ENCODE measurements around the gene WHRN. TPM values are rescaled to one million over a fixed set of nuclear protein-coding genes. Genes with fewer than 3 reads are reported as not detected.

WHRN gene
- total RNA-seq, 1 experiment from 2014 or later: 24.3 TPM

DNA sequence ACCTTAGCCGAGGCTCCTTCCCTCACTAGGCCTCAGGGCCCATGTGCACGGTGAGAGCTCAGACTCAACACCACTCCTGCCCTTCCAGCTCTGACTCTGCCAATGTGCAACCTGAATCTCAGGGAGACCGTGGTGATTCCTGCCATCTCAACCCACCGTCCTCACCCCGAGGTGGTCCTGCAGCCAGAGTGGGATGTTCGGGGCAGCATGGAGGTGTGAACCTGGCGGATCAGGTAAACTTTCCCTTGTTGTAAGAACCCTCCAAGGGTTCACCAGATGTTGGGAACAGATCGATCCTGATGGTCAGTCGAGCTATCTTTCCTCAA is 117.0 kb downstream of the WHRN start (continued):
- TF ChIP-seq, protein P1, sequence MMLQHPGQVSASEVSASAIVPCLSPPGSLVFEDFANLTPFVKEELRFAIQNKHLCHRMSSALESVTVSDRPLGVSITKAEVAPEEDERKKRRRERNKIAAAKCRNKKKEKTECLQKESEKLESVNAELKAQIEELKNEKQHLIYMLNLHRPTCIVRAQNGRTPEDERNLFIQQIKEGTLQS (CRISPR knock-in tag; conservative IDR thresholded peaks at IDR 0.05): no peak
- TF ChIP-seq NR2C2 (CRISPR knock-in tag; IDR thresholded peaks at IDR 0.05): no peak
- TF ChIP-seq, protein P2, sequence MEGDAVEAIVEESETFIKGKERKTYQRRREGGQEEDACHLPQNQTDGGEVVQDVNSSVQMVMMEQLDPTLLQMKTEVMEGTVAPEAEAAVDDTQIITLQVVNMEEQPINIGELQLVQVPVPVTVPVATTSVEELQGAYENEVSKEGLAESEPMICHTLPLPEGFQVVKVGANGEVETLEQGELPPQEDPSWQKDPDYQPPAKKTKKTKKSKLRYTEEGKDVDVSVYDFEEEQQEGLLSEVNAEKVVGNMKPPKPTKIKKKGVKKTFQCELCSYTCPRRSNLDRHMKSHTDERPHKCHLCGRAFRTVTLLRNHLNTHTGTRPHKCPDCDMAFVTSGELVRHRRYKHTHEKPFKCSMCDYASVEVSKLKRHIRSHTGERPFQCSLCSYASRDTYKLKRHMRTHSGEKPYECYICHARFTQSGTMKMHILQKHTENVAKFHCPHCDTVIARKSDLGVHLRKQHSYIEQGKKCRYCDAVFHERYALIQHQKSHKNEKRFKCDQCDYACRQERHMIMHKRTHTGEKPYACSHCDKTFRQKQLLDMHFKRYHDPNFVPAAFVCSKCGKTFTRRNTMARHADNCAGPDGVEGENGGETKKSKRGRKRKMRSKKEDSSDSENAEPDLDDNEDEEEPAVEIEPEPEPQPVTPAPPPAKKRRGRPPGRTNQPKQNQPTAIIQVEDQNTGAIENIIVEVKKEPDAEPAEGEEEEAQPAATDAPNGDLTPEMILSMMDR (IDR thresholded peaks at IDR 0.05): no peak
- TF ChIP-seq, protein P3, sequence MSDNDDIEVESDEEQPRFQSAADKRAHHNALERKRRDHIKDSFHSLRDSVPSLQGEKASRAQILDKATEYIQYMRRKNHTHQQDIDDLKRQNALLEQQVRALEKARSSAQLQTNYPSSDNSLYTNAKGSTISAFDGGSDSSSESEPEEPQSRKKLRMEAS (CRISPR knock-in tag; IDR thresholded peaks at IDR 0.05): peak; percentile 43; the same call in 1 of the 2 replicates
- TF ChIP-seq, protein P4, sequence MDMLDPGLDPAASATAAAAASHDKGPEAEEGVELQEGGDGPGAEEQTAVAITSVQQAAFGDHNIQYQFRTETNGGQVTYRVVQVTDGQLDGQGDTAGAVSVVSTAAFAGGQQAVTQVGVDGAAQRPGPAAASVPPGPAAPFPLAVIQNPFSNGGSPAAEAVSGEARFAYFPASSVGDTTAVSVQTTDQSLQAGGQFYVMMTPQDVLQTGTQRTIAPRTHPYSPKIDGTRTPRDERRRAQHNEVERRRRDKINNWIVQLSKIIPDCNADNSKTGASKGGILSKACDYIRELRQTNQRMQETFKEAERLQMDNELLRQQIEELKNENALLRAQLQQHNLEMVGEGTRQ (CRISPR knock-in tag; IDR thresholded peaks at IDR 0.05): 0 out of 2 replicates have a peak, but pooled peaks have one; percentile 2
- no peak for TF ChIP-seq CBFB (CRISPR knock-in tag; IDR thresholded peaks at IDR 0.05; ENCODE audit: low read depth)
- no peak for TF ChIP-seq TCF7 (CRISPR knock-in tag; IDR thresholded peaks at IDR 0.05; ENCODE audit: low read depth)
- no peak for TF ChIP-seq SP1 (CRISPR knock-in tag; conservative IDR thresholded peaks at IDR 0.05)
- TF ChIP-seq EMX1 (CRISPR knock-in tag; IDR thresholded peaks at IDR 0.05): no peak
- TF ChIP-seq RORB (CRISPR knock-in tag; IDR thresholded peaks at IDR 0.05): no peak
- TF ChIP-seq KAT7 (CRISPR knock-in tag; IDR thresholded peaks at IDR 0.05; ENCODE audit: borderline replicate concordance): no peak
- TF ChIP-seq TEAD1 (CRISPR knock-in tag; IDR thresholded peaks at IDR 0.05): no peak

DNA sequence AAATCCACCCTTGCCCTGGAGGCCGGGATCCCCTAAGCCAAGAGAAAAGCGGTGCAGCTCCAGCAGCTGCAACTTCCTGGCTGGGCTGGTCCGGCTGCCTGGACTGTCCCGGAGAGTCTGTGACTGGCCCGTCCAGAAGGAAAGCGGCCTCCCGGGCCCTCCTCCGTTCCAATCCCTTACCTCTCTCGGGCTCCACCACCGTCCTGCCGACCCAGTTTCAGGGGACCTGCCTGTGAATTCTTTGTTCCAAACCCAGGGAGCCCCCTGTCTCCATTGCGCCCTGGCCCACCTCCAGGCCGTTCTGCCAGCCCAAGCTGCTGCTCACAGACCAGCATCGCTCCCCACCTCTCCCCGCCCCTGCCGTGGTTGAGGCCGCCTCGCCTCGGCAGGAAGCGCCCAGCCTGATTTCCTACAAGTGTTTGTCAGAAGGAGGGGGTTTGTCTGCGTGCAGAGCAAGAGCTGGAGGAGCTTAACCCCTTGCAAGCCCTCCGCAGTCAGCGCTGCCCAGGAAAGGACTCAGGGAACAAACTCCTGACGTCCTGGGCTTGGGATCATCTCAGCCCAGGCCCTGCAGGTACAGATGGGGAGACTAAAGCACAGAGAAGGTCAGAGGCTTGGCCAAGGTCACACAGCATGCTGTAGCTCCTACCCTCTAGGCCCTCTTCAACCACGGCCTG is 117.5 kb downstream of the WHRN start, which contains the start of gene AKNA:
TSS of gene AKNA (minus strand) at position 303 of the 677 bp plus-strand sequence. CDS start 6,649 bp downstream, outside the sequence.
- Mint-ChIP-seq H3K27me3 (ENCODE audit: low read depth) (no peaks in the 10 kb centered on the region), H3K36me3 (no peaks in the 10 kb centered on the region), H3K27ac (peak within 1 kb of the TSS; percentile 59), H3K4me3 (peak within 1 kb of the TSS; percentile 53), H3K9me3 (no peaks in the 10 kb centered on the region), H3K4me1 (peaks cover 76% of the 10 kb centered on the region)
- TF ChIP-seq FOXP1 (CRISPR knock-in tag; IDR thresholded peaks at IDR 0.05; ENCODE audit: borderline replicate concordance) (peak; percentile 75; the same call in 1 of the 2 replicates), ZNF121 (CRISPR knock-in tag; IDR thresholded peaks at IDR 0.05) (peak; percentile 48; the same call in 1 of the 2 replicates)
- TF ChIP-seq, protein P5, sequence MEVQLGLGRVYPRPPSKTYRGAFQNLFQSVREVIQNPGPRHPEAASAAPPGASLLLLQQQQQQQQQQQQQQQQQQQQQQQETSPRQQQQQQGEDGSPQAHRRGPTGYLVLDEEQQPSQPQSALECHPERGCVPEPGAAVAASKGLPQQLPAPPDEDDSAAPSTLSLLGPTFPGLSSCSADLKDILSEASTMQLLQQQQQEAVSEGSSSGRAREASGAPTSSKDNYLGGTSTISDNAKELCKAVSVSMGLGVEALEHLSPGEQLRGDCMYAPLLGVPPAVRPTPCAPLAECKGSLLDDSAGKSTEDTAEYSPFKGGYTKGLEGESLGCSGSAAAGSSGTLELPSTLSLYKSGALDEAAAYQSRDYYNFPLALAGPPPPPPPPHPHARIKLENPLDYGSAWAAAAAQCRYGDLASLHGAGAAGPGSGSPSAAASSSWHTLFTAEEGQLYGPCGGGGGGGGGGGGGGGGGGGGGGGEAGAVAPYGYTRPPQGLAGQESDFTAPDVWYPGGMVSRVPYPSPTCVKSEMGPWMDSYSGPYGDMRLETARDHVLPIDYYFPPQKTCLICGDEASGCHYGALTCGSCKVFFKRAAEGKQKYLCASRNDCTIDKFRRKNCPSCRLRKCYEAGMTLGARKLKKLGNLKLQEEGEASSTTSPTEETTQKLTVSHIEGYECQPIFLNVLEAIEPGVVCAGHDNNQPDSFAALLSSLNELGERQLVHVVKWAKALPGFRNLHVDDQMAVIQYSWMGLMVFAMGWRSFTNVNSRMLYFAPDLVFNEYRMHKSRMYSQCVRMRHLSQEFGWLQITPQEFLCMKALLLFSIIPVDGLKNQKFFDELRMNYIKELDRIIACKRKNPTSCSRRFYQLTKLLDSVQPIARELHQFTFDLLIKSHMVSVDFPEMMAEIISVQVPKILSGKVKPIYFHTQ (CRISPR knock-in tag; IDR thresholded peaks at IDR 0.05): no peak
- ATAC-seq (peak; percentile 60), DNase-seq (ENCODE audit: low spot score) (peak; percentile 74)
- ChIA-PET POLR2A (interaction anchor here (1.3 to 1.4 kb wide), 2 partner anchors 10 to 37 kb away, joined by 3 to 9 read pairs; no protein-coding TSS in a partner anchor), CTCF (interaction anchor here (0.8 to 2.4 kb wide), 9 partner anchors 9 to 305 kb away, joined by 3 to 20 read pairs (median 5); no protein-coding TSS in a partner anchor)

DNA sequence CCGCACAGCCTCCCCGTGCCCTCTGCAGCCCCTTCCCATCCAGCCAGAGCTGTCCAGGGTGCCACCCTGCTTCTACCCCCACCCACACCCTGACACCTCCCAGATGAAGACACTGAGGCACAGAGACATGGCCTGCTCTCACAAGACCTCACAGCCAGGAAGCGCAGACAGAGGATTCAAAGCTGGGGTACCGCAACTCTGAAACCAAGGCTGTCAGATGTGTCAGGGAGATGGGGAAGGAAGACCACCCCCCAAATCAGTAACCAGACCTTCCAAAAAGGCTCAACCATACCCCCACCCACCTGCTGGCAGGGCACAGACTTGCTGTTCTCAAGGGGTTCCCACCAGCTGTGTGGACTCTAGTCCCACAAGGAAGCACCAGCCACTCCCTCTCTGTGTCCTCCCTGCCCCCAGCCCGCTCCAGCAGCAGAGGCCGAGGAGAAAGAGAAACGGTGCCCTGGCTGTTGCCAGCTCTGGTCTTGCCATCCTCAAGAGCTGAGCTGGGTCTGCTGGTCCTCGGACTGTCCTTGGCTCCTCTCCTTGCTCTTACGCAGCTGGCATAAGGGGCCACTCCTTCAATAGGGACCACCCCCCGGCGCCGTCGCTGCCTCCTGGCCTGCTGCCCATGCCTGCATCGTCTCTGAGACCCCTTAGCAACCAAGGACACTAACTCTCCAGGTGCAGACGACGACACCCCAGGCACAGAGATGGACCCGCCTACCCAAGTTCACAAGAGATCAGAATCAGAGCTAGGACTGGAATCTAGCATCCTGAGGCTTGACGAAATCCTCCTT is 118.2 kb downstream of the WHRN start:
- 0 out of 2 replicates have a peak, but pooled peaks have one; percentile 24 for TF ChIP-seq NFE2L1 (CRISPR knock-in tag; IDR thresholded peaks at IDR 0.05)
- no peak for TF ChIP-seq ATF1 (CRISPR knock-in tag; IDR thresholded peaks at IDR 0.05)
- TF ChIP-seq, protein P6, sequence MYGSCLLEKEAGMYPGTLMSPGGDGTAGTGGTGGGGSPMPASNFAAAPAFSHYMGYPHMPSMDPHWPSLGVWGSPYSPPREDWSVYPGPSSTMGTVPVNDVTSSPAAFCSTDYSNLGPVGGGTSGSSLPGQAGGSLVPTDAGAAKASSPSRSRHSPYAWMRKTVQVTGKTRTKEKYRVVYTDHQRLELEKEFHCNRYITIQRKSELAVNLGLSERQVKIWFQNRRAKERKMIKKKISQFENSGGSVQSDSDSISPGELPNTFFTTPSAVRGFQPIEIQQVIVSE (CRISPR knock-in tag; IDR thresholded peaks at IDR 0.05; ENCODE audit: borderline replicate concordance): no peak
- TF ChIP-seq, protein P7, sequence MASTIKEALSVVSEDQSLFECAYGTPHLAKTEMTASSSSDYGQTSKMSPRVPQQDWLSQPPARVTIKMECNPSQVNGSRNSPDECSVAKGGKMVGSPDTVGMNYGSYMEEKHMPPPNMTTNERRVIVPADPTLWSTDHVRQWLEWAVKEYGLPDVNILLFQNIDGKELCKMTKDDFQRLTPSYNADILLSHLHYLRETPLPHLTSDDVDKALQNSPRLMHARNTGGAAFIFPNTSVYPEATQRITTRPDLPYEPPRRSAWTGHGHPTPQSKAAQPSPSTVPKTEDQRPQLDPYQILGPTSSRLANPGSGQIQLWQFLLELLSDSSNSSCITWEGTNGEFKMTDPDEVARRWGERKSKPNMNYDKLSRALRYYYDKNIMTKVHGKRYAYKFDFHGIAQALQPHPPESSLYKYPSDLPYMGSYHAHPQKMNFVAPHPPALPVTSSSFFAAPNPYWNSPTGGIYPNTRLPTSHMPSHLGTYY (CRISPR knock-in tag; IDR thresholded peaks at IDR 0.05): no peak
- CTCF ChIA-PET: interaction anchor here (1.0 to 2.4 kb wide), 8 partner anchors 8 to 294 kb away, joined by 3 to 20 read pairs (median 6); no protein-coding TSS in a partner anchor
- H3K27ac Mint-ChIP-seq: peak overlapping the region; percentile 42; the same call in 1 of the 2 replicates

More for the DNA sequence above, 118.2 kb downstream of the WHRN start:
- peak overlapping the region; percentile 53 for H3K4me3 Mint-ChIP-seq
- no peaks in the 10 kb centered on the region for H3K27me3 Mint-ChIP-seq (ENCODE audit: low read depth)
- peaks cover 83% of the 10 kb centered on the region for H3K4me1 Mint-ChIP-seq
- POLR2A ChIA-PET: interaction anchor here (1.3 to 1.4 kb wide), 2 partner anchors 10 to 37 kb away, joined by 3 to 9 read pairs; no protein-coding TSS in a partner anchor
- no peak for DNase-seq (ENCODE audit: low spot score)
- no peak for ATAC-seq
- H3K9me3 Mint-ChIP-seq: no peaks in the 10 kb centered on the region
- no peaks in the 10 kb centered on the region for H3K36me3 Mint-ChIP-seq
